GM12874 (cell line): ENCODE data around the gene CNTN6.

Experiments used
- CTCF ChIP-seq: IDR thresholded peaks from 2 replicates; pipeline ENCODE4 v1.5.1; 2011; ENCODE audit warnings: low read depth, mild to moderate bottlenecking, control low read depth, low read length, moderate library complexity; ENCODE audit not compliant: insufficient read depth

Gene CNTN6

GRCh38 chr3:1230920-1231319 lies 138.1 kb downstream of the CNTN6 start:
- TF ChIP-seq CTCF = no peak

GRCh38 chr3:1232276-1232675 lies 139.5 kb downstream of the CNTN6 start:
- no peak for TF ChIP-seq CTCF

GRCh38 chr3:1235526-1236120 lies 142.8 kb downstream of the CNTN6 start:
- no peak for TF ChIP-seq CTCF

GRCh38 chr3:1251282-1252060 lies 158.6 kb downstream of the CNTN6 start:
- TF ChIP-seq CTCF = no peak

- no peak for TF ChIP-seq CTCF
Measured at GRCh38 chr3:1252061-1252430, 159.2 kb downstream of the CNTN6 start.

GRCh38 chr3:1262246-1262645 lies 169.4 kb downstream of the CNTN6 start:
- TF ChIP-seq CTCF = no peak

GRCh38 chr3:1263121-1263520 lies 170.3 kb downstream of the CNTN6 start:
- TF ChIP-seq CTCF = no peak
